ENCODE results near the gene MACROD2.
A peak's percentile ranks its signal among the peaks of the same experiment; 100 is the strongest.

The MACROD2 gene

DNA sequence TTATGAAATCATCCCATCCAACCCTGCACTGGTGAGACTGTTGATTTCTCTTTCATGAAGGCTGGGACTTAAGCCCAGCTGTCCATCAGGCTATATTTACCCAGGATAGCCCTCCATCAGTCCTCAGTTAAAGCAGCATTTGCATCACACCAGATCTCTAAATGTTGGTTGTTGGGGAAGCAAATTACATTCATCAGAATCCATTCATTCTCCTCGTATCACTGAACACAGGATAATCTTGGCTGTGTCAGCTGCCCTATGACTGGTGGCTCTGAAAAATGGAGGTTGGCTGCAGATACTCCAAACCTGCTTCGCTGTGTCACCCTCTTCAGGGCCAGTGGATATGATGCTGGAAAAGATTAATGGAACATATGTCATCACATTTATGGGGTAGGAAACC lies 1859.6 kb downstream of the MACROD2 start:
- no peak for DNase-seq (ENCODE audit: low spot score)

DNA sequence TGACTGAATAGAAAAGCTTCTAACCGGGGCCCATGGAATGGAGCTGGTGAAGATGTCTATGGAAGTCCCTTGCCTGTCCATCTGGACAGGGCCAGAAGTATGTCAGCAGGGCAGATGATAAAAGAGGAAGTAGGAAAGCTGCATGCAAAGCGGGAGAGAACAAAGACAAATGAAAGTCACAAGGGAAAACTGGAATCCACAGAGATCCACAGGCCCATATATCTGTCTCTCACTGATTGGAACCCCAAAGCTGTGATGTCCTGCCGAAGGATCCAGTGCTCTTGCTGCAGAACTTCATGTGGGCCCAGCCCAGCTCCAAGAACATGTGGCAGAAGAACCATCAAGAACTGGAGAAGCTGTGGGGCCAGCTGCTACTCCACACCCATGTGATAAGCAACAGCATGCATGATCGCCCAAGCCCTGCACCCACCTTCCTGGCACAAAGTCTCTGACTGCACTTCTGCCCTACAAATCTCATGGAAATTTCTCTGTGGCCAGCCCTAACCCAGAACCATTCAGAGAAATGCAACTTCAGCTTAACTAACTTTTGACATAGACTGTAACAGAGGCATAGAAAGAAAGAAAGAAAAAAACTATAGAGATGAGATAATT lies 1862.0 kb downstream of the MACROD2 start:
- no peak for DNase-seq (ENCODE audit: low spot score)

DNA sequence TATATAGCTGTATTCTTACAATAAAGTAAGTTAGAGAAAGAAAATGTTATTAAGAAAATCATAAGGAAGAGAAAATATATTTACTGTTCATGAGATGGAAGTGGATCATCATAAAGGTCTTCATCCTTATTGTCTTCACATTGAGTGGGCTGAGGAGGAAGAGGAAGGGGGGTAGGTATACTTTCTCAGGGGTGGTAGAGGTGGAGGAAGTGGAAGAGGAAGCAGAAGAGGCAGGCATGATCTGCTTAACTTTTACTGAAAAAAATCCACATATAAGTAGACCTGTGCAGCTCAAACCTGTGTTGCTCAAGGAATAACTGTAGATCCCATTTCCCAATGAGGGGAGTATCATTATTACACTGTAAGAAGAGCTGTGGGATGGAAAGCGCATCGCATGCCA lies 1863.7 kb downstream of the MACROD2 start:
- no peak for DNase-seq (ENCODE audit: low spot score)

GRCh38 chr20:15860850-15861249 lies 1865.5 kb downstream of the MACROD2 start:
- DNase-seq (ENCODE audit: low spot score): no peak

DNA sequence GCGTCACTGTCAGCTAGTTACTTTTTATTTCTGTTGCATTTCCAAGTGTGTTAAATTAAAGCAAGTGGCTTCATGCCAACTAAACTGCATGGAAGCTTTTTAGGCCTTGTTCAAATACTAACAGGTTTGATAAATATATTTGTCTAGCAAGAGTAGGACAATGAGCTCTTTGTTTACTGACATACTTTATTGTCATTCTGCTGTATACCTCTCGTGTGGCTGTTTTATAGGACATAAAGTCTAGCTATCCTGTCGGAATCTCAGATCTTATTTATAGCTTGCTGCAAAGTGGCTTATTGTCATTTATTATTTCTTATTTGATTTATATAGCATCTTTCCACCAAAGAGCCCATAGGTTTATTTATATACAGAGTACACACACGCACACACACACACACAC lies 1866.9 kb downstream of the MACROD2 start:
- no peak for DNase-seq (ENCODE audit: low spot score)

GRCh38 chr20:15863735-15864134 lies 1868.4 kb downstream of the MACROD2 start:
- no peak for DNase-seq (ENCODE audit: low spot score)

- DNase-seq (ENCODE audit: low spot score): no peak
These were observed 1870.2 kb downstream of the MACROD2 start for GRCh38 chr20:15865553-15865952.

- DNase-seq (ENCODE audit: low spot score): no peak
These were observed 1871.8 kb downstream of the MACROD2 start for GRCh38 chr20:15866916-15867730.

- peak; percentile 18 for DNase-seq (ENCODE audit: low spot score)
These were observed 1872.6 kb downstream of the MACROD2 start for GRCh38 chr20:15867899-15868298.

DNA sequence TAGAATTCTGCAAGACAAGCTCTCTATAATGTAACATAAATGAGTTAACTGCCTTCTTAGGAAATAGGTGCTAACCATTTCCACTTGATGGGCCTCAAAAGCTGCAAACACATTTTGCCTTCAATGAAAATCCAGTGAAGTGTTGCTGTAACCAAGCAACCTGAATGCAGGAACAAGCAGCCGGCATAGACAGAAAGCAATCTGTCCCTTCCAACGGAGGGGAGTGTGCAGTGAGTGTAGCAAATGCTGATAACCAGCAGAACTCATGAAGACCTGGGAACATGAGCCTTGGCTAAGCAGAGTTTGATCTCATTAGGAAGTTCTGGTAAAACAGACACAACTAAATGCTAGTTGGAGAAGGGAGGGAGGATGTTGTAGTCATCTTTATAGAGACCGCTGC lies 1880.1 kb downstream of the MACROD2 start:
- no peak for DNase-seq (ENCODE audit: low spot score)

GRCh38 chr20:15882553-15882952 lies 1887.2 kb downstream of the MACROD2 start:
- DNase-seq (ENCODE audit: low spot score): no peak

DNA sequence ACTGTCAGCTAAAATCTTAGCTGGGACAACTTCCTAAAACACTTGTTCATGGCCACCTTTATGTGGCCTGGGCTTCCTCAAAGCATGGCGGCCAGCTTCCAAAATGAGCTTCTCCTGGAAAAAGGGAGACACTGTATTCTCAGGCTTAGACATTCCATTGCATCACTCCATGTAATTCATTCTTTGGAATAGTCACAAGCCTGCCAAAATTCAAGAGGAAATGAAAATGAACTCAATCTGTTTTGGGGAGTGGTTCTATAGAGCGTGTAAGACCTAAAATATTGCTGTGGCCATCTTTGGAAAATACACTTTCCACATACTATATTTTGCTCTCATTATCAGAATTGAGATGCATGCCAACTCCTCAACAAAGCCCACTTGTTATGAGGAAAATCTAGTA lies 1890.9 kb downstream of the MACROD2 start:
- no peak for DNase-seq (ENCODE audit: low spot score)

GRCh38 chr20:15887387-15887786 lies 1892.1 kb downstream of the MACROD2 start:
- DNase-seq (ENCODE audit: low spot score): no peak

DNA sequence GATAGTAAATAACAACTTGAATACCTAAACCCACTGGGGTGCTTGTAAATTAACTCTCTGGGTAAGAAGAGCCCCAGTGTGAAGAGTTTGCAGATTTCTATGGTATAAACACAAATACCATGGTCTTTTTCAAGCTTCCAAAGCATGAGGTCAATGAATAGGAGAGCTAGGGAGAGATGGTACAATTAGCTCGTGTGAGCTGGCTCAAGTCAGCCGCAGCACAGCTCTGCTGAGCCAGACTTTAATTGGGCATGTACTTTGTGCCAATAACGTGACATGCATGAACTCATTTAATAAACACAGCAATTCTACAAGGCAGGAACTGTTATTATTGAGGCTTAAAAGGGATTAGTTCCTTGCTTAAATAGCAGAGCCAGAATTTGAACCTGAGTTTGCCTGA lies 1893.7 kb downstream of the MACROD2 start:
- no peak for DNase-seq (ENCODE audit: low spot score)

DNA sequence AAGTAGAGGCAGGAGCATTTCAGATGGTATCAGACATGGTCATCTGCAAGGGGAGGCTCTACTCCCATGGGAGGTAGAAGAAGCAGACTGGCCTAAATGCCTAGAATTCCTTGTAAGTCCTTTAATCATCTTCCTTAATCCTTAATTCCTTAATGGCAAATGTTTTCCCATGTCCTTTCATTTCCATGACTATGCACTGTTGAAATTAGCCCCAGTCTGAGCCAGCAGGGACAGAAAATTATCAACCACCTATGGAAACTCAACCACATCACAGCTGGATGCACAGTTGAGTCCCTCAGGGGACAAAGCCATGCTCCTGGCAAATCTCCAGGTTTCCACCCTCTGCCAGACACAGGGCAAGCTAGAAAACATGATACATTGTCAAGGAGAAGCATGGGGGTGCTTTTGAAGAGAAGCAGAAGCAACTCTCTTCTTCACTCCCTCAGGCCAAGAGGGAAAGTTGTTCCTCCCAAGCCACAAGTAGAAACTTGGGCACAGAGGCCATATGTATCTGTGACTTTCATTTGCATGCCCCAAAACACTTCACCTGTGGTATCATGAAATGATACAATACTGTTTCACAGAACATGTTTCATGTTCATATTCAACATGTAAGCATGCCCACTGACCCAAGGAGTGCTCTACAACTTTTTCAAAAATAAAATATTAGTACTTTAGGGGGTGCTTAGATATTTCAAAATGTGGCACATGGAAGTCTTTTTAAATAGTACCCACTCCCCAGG lies 1894.4 kb downstream of the MACROD2 start:
- peak; percentile 14 for DNase-seq (ENCODE audit: low spot score)

GRCh38 chr20:15890407-15890982 lies 1895.2 kb downstream of the MACROD2 start:
- DNase-seq (ENCODE audit: low spot score): no peak

DNA sequence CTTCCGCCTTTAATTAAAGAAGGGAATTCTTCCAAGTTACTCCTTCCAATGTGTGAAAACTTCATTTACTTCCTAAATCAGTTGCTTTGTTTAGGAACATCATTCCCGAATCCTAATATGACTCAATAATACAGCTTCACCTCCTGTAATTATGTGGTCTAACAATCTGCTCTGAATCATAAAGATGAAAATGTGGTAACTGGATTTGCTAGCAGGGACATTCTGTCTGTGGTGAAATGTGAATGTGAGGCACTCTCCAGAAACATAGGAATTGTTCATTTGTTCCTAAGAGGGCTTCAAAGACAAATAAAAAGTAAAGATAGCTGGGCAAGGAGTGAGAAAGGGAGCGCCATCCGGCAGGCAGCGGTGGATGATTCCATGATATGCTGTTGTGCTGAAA lies 1899.8 kb downstream of the MACROD2 start:
- DNase-seq (ENCODE audit: low spot score): no peak

- DNase-seq (ENCODE audit: low spot score): no peak
These were observed 1900.3 kb downstream of the MACROD2 start for GRCh38 chr20:15895560-15896084.

DNA sequence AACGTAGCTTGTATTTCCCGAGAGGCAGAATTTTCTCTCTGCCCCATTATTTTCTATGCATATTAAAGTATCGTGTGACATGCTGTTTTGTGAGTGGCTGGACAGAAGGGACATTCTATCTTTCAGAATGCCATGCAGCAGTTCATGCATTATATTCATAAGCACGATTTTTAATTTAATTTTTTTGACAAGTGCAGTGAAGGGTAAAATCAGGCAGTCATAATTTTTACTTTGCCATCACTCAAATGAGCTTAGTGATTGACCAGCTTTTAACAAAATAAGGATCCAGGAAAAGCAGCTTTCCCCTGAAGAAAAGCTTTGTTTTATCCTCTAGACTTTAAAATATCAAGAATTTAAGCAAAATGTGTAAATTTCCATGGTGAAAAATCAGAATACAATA lies 1904.7 kb downstream of the MACROD2 start:
- DNase-seq (ENCODE audit: low spot score): no peak

DNA sequence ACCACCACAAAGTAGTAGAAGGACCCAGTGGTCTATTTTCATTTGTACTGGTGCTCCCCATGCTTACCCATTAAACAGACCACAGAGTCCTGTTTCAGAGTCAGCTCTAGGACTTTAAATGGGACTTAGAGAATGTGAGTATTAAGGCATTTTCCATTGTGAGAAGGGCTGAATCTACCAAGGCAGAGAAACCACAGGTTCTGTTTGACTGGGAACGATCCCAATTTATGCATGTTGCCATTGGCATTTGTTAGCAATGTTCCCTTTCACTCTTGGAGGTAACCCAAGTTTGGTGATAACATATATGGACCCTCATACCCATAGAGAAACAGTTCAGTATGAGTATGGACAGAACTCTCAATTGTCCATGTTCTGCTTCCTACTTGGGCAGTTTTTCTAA lies 1905.1 kb downstream of the MACROD2 start:
- no peak for DNase-seq (ENCODE audit: low spot score)

DNA sequence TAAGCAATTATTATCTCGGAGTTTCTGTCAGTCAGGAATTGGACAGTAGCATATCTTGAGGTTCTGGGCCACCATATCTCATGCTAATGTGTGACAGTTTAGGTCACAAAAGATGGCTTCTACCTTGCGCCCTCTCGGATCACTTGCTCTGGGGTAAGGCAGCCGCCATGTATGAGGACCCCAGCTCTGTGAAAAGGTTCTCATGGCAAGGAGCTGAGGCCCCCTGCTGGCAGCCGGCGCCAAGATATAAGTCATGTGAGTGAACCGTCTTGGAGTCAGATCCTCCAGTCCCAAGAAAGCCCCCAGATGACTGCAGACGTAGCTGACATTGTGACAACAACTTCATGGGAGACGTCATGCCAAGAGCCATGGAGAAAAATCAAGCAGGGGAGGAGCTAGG lies 1907.2 kb downstream of the MACROD2 start:
- peak; percentile 33 for DNase-seq (ENCODE audit: low spot score)

DNA sequence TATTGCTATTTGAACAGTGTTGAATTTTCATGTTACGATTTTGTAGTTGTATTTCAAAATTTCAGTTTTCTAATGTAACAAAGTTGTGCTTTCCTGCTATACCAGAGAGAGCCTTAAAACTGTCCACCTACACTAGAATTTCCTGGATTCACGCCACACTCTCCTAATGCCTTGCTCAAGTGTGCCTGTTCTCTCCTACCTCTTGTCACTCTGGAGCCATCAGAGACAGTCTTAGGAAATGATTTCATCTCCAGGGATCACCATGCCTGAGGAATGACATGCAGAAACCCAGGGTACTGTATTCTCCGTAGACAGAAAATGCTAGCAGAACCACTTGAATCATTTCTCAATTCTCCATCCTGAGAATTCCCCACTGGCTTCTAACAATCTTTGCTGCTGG lies 1910.3 kb downstream of the MACROD2 start:
- no peak for DNase-seq (ENCODE audit: low spot score)
